H1 (cell line): ENCODE results near the gene SLAIN2. TPM values are rescaled to one million over a fixed set of nuclear protein-coding genes. Genes with fewer than 3 reads are reported as not detected.

Experiments
- CTCF ChIA-PET: fragments of 300-600 bp; sonication (Branson Sonifier 250); formaldehyde crosslinking; loops from one replicate; lab custom pipeline; 2021; ENCODE audit not compliant: partially characterized antibody; lab: Charles Lee
- POLR2A ChIA-PET: fragments of 300-600 bp; sonication (Branson Sonifier 250); formaldehyde crosslinking; loops from one replicate; lab custom pipeline; 2021; ENCODE audit warnings: inconsistent platforms; ENCODE audit not compliant: partially characterized antibody; lab: Charles Lee
- DNase-seq, 2 experiments: peaks; one replicate each; pipeline versions ENCODE4 v3.0.0 to v3.0.0-alpha.2; 2010 to 2022; ENCODE audit warnings: low spot score in 2 of 2, low read depth in 1 of 2, mixed read lengths in 1 of 2
- FAIRE-seq: peaks from 2 replicates; lab custom pipeline; 2011; peaks lifted over from hg19 to GRCh38; lab: Jason Lieb, UNC
- H2AFZ ChIP-seq: 2 replicates; pipeline ENCODE4 v1.8.1; 2012; ENCODE audit warnings: low read length, inconsistent platforms
- H2AK5ac ChIP-seq: 2 replicates; pipeline ENCODE4 v1.6.1; 2013; ENCODE audit warnings: low read depth, low read length
- H2BK120ac ChIP-seq: replicated peaks from 2 replicates; pipeline ENCODE3; 2013; ENCODE audit warnings: low read depth, low read length, inconsistent platforms
- H2BK12ac ChIP-seq: 2 replicates; pipeline ENCODE4 v1.6.1; 2013; ENCODE audit warnings: low read depth, low read length
- H2BK15ac ChIP-seq: 2 replicates; pipeline ENCODE4 v1.6.1; 2013; ENCODE audit warnings: low read length
- H2BK20ac ChIP-seq: 2 replicates; pipeline ENCODE4 v1.6.1; 2013; ENCODE audit warnings: low read length
- H2BK5ac ChIP-seq: 2 replicates; pipeline ENCODE4 v1.6.1; 2013; ENCODE audit warnings: low read depth, low read length
- H3K14ac ChIP-seq: 2 replicates; pipeline ENCODE4 v1.6.1; 2013; ENCODE audit warnings: inconsistent platforms; ENCODE audit not compliant: insufficient read length
- H3K18ac ChIP-seq: 2 replicates; pipeline ENCODE4 v1.6.1; 2013; ENCODE audit warnings: low read length; ENCODE audit errors: extremely low read depth
- H3K23ac ChIP-seq: 2 replicates; pipeline ENCODE4 v1.6.1; 2013; ENCODE audit warnings: inconsistent platforms; ENCODE audit not compliant: insufficient read length
- H3K23me2 ChIP-seq: 2 replicates; pipeline ENCODE4 v1.6.1; 2013; ENCODE audit warnings: low read depth, low read length
- H3K27ac ChIP-seq: 2 replicates; pipeline ENCODE4 v1.6.1; 2011; ENCODE audit warnings: low read depth, low read length, inconsistent platforms
- H3K27me3 ChIP-seq, 4 experiments: replicated peaks in 1 of 4; 1 replicate in 1 of 4; 2 replicates in 3 of 4; pipeline versions ENCODE4 v1.6.1 to v1.8.1; 2011 to 2013; ENCODE audit warnings: low read length in 3 of 4, mild to moderate bottlenecking in 3 of 4, inconsistent platforms in 2 of 4, mixed read lengths in 2 of 4, moderate library complexity in 1 of 4; ENCODE audit not compliant: control insufficient read depth in 3 of 4, insufficient read depth in 3 of 4; ENCODE audit errors: extremely low read depth in 1 of 4
- H3K36me3 ChIP-seq, 4 experiments: 2 replicates each; pipeline versions ENCODE4 v1.6.1 to v1.8.1; 2011 to 2013; ENCODE audit warnings: mild to moderate bottlenecking in 4 of 4, low read length in 3 of 4, moderate library complexity in 2 of 4, control low read depth in 1 of 4, inconsistent platforms in 1 of 4; ENCODE audit not compliant: insufficient read depth in 4 of 4, control insufficient read depth in 2 of 4
- H3K4ac ChIP-seq: replicated peaks from 2 replicates; pipeline ENCODE3; 2013; ENCODE audit warnings: low read length, low read depth, mixed read lengths, inconsistent platforms; ENCODE audit not compliant: insufficient read length
- H3K4me1 ChIP-seq, 4 experiments: replicated peaks in 1 of 4; 1 replicate in 1 of 4; 2 replicates in 3 of 4; pipeline versions ENCODE4 v1.6.1 to v1.8.1; 2011 to 2013; ENCODE audit warnings: low read length in 3 of 4, inconsistent platforms in 2 of 4, mixed read lengths in 1 of 4; ENCODE audit not compliant: insufficient read depth in 4 of 4, control insufficient read depth in 3 of 4
- H3K4me2 ChIP-seq, 2 experiments: 2 replicates each; pipeline versions ENCODE4 v1.6.1 to v1.8.1; 2011 to 2013; ENCODE audit warnings: low read depth in 2 of 2, low read length in 2 of 2, control low read depth in 1 of 2, inconsistent platforms in 1 of 2, mild to moderate bottlenecking in 1 of 2; ENCODE audit not compliant: insufficient read depth in 1 of 2
- H3K4me3 ChIP-seq, 4 experiments: fragments of 200-600, 300-600 bp in 1 of 4; sonication (generic), shearing (Covaris generic), sonication (Bioruptor Twin) in 1 of 4; 2 replicates each; pipeline versions ENCODE4 v1.5.1 to v1.8.1; 2011 to 2016; ENCODE audit warnings: low read length in 4 of 4, low read depth in 3 of 4, control low read depth in 2 of 4, inconsistent platforms in 2 of 4, mild to moderate bottlenecking in 2 of 4, mixed read lengths in 1 of 4, moderate library complexity in 1 of 4; ENCODE audit not compliant: insufficient read depth in 2 of 4; ENCODE audit errors: extremely low read depth in 1 of 4
- H3K56ac ChIP-seq: replicated peaks from 2 replicates; pipeline ENCODE3; 2013; ENCODE audit warnings: low read depth, mild to moderate bottlenecking, mixed read lengths, low read length, inconsistent platforms; ENCODE audit not compliant: insufficient read length
- H3K79me1 ChIP-seq: 2 replicates; pipeline ENCODE4 v1.6.1; 2013; ENCODE audit warnings: low read depth, low read length, control low read depth
- H3K79me2 ChIP-seq, 2 experiments: 2 replicates each; pipeline versions ENCODE4 v1.6.1 to v1.8.1; 2012 to 2013; ENCODE audit warnings: low read length in 2 of 2, mild to moderate bottlenecking in 2 of 2, inconsistent platforms in 1 of 2; ENCODE audit not compliant: insufficient read depth in 2 of 2, control insufficient read depth in 1 of 2
- H3K9ac ChIP-seq, 4 experiments: replicated peaks in 1 of 4; 1 replicate in 1 of 4; 2 replicates in 3 of 4; pipeline versions ENCODE4 v1.6.1 to v1.8.1; 2011 to 2013; ENCODE audit warnings: low read depth in 3 of 4, low read length in 3 of 4, control low read depth in 2 of 4, mild to moderate bottlenecking in 2 of 4, moderate library complexity in 2 of 4, inconsistent platforms in 1 of 4; ENCODE audit errors: extremely low read depth in 1 of 4
- H3K9me3 ChIP-seq, 2 experiments: 2 replicates each; pipeline versions ENCODE4 v1.6.1 to v1.8.1; 2012 to 2013; ENCODE audit warnings: mild to moderate bottlenecking in 2 of 2, moderate library complexity in 2 of 2, control low read depth in 1 of 2, inconsistent platforms in 1 of 2, low read depth in 1 of 2, low read length in 1 of 2, mixed read lengths in 1 of 2; ENCODE audit not compliant: insufficient read depth in 2 of 2
- H4K20me1 ChIP-seq, 2 experiments: replicated peaks in 1 of 2; 2 replicates each; pipeline versions ENCODE3 to v1.8.1; 2011 to 2013; ENCODE audit warnings: inconsistent platforms in 2 of 2, low read length in 2 of 2, mild to moderate bottlenecking in 1 of 2; ENCODE audit not compliant: insufficient read depth in 2 of 2, control insufficient read depth in 1 of 2
- H4K5ac ChIP-seq: 2 replicates; pipeline ENCODE4 v1.6.1; 2013; ENCODE audit warnings: low read length, low read depth, mixed read lengths, inconsistent platforms; ENCODE audit not compliant: insufficient read length
- H4K8ac ChIP-seq: 2 replicates; pipeline ENCODE4 v1.8.0; 2013; ENCODE audit warnings: mild to moderate bottlenecking, moderate library complexity, low read length, inconsistent platforms; ENCODE audit not compliant: insufficient read depth; ENCODE audit errors: extremely low read depth
- H4K91ac ChIP-seq: replicated peaks from 2 replicates; pipeline ENCODE3; 2013; ENCODE audit warnings: low read length, mixed read lengths, inconsistent platforms; ENCODE audit not compliant: insufficient read length
- KDM5A ChIP-seq: fragments of 200-600 bp; IDR thresholded peaks from 2 replicates; pipeline ENCODE4 v1.7.1; 2012; ENCODE audit warnings: mild to moderate bottlenecking, low read length, inconsistent platforms, mixed read lengths
- NANOG ChIP-seq: IDR thresholded peaks from 2 replicates; pipeline ENCODE4 v1.6.1; 2011; ENCODE audit warnings: low read length, low read depth, mild to moderate bottlenecking, inconsistent platforms; ENCODE audit not compliant: insufficient read depth, poor library complexity, severe bottlenecking
- WGBS, 2 experiments: shearing (Covaris generic) in 1 of 2; methylation state at CpG; one replicate each; pipeline versions ENCODE4 v1.1.6 to v1.1.7; 2013 to 2015; ENCODE audit warnings: low lambda C conversion rate in 2 of 2, mixed read lengths in 2 of 2, inconsistent platforms in 1 of 2, low coverage in 1 of 2, missing lambda C conversion rate in 1 of 2; ENCODE audit not compliant: insufficient replicate concordance in 2 of 2, insufficient coverage in 1 of 2, insufficient read length in 1 of 2; ENCODE audit errors: extremely low coverage in 1 of 2, missing lambda C conversion rate in 1 of 2; 5-methylcytosine and 5-hydroxymethylcytosine counted together
- polyA plus RNA-seq, 7 experiments: library from polyadenylated mRNA; depleted of rRNA in 3 of 7; stranded (reverse) in 5 of 7; unstranded in 2 of 7; fragments of >200 nt in 5 of 7; fragments of 200-250 nt in 2 of 7; gene quantifications; 1 replicate in 5 of 7; 2 replicates in 1 of 7; 4 replicates in 1 of 7; pipeline versions ENCODE4 v1.2.1 to v1.2.3, GENCODE V29; 2011 to 2013; ENCODE audit warnings: missing spikeins in 2 of 7, mixed read lengths in 2 of 7
- total RNA-seq: library from RNA; stranded (reverse); fragmentation: NEBNext Ultra II Directional; extraction: Animal tissue kit (Norgen Biotek cat#: 25700); gene quantifications from 2 replicates; pipeline ENCODE4 v1.2.1, GENCODE V29; 2021

SLAIN2 gene
- total and polyA plus RNA-seq, 2 of the 8 experiments (the other 6 are each of a cell fraction or from before 2014, with no cell fraction given), result 8.2 to 40.0 TPM

DNA sequence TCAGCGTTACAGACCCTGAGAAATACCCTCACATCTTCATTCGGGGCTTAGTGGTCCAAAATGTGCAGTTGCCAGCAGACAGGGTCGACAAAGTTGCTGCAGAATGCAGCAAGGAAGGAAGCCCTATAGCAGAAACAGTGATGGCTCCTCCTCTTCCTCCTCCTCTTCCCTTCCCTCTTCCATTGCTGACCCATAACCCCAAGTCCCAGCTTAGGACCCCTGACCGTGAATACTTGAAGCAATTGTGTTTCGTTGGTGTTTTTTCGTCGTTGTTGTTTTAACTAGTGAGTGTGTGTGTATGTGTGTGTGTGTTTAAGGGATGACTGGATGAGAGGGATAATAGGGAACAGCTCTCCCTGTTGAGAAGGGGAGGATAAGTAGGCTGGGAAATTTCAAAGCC lies 69.5 kb downstream of the SLAIN2 start:
- H2BK12ac ChIP-seq, result no peak overlapping the region
- no peak overlapping the region for H3K4me3 ChIP-seq
- H4K8ac ChIP-seq, result no peak overlapping the region
- H2BK5ac ChIP-seq, result no peak overlapping the region
- DNase-seq (no peak), FAIRE-seq (no peak)
- no peak overlapping the region for H4K91ac ChIP-seq
- no peak overlapping the region for H3K4ac ChIP-seq
- H3K27ac ChIP-seq, result no peak overlapping the region
- H3K23ac ChIP-seq, result no peak overlapping the region
- TF ChIP-seq NANOG, result peak; percentile 47
- TF ChIP-seq KDM5A, result no peak
- H4K5ac ChIP-seq, result no peak overlapping the region
- no peak overlapping the region for H3K56ac ChIP-seq
- no peaks in the 10 kb centered on the region for H3K27me3 ChIP-seq
- no peak overlapping the region for H3K4me2 ChIP-seq
- H3K9ac ChIP-seq, result no peak overlapping the region
- no peak overlapping the region for H2AFZ ChIP-seq
- no peak overlapping the region for H2AK5ac ChIP-seq
- H4K20me1 ChIP-seq, result no peaks in the 10 kb centered on the region
- no peaks in the 10 kb centered on the region for H3K9me3 ChIP-seq
- no peaks in the 10 kb centered on the region for H3K36me3 ChIP-seq
- no peaks in the 10 kb centered on the region for H3K79me1 ChIP-seq
- no peaks in the 10 kb centered on the region; the same call in 1 of the 2 replicates for H3K23me2 ChIP-seq
- no peak overlapping the region for H2BK15ac ChIP-seq
- peaks cover 0 to 2% (median 0%) of the 10 kb centered on the region in 4 experiments; a peak in 1 of 7 replicates for H3K4me1 ChIP-seq
- no peak overlapping the region for H2BK120ac ChIP-seq
- no peak overlapping the region for H2BK20ac ChIP-seq
- H3K14ac ChIP-seq, result no peak overlapping the region
- WGBS, 2 experiments, result 77 to 100% methylated on average over 2 to 7 of the region's 7 CpGs
- ChIA-PET CTCF (interaction anchor here (0.6 kb wide), 1 partner anchor 404 kb away, joined by 4 read pairs; no protein-coding TSS in a partner anchor), POLR2A (no interaction called here)
- no peaks in the 10 kb centered on the region for H3K79me2 ChIP-seq
- H3K18ac ChIP-seq, result no peak overlapping the region
